ENCODE measurements around the gene ATL3. TPM values are rescaled to one million over a fixed set of nuclear protein-coding genes. Genes with fewer than 3 reads are reported as not detected.

The ATL3 gene
- total RNA-seq, 3 donors from 2014 or later (not counting 1 experiment from before 2014, with no cell fraction given): 35.7 to 46.8 (median 41.6) TPM

GRCh38 chr11:63666874-63667273 lies 4.3 kb downstream of the ATL3 start:
- H3K27me3 ChIP-seq (ENCODE audit: control insufficient read depth, insufficient read depth, low read length): no peaks in the 10 kb centered on the region
- H3K4me3 Mint-ChIP-seq: no peak overlapping the region
- no peaks in the 10 kb centered on the region for H3K9me3 ChIP-seq (ENCODE audit: control insufficient read depth, insufficient read depth, low read length)
- intact Hi-C loops (cut with micrococcal nuclease): no loop called here
- H3K4me3 ChIP-seq (ENCODE audit: low read length): no peak overlapping the region
- DNase-seq (no peak), ATAC-seq (no peak)
- H3K9me3 Mint-ChIP-seq: no peaks in the 10 kb centered on the region
- H3K36me3 Mint-ChIP-seq: no peaks in the 10 kb centered on the region
- no peaks in the 10 kb centered on the region for H3K36me3 ChIP-seq (ENCODE audit: control insufficient read depth, insufficient read depth, low read length)
- no peaks in the 10 kb centered on the region for H3K27me3 Mint-ChIP-seq (ENCODE audit: low read depth in 2 of 2)
- no peak overlapping the region for H3K27ac Mint-ChIP-seq
- no peak overlapping the region for H3K27ac ChIP-seq (ENCODE audit: low read length)
- WGBS (ENCODE audit: insufficient coverage): 95% methylated on average over 3 of the region's 4 CpGs
- H3K4me1 ChIP-seq (ENCODE audit: control insufficient read depth, insufficient read depth, low read length): peaks cover 6% of the 10 kb centered on the region
- TF ChIP-seq CTCF (IDR thresholded peaks at IDR 0.05): no peak
- H3K4me1 Mint-ChIP-seq: peaks cover 24% of the 10 kb centered on the region in 2 donors

DNA sequence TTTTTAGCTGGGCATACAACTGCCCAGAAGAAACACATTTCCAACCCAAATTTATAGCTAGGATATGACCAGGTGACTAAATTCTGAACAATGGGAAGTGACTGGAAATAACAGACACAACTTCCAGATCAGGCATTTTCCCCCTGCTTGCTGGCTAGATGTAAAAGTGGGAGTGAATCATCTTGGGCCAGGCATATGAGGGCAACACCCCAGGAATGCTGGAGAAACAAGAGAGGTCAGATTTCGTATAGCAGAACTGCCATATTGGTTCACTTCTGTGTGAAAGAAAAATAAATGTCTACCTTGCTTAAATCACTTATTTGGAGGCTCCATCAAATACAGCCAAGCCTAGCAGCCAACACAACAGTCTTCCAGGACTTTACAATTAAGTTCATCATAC lies 7.4 kb downstream of the ATL3 start:
- WGBS (ENCODE audit: insufficient coverage): 0% methylated on average over 1 of the region's 1 CpG
- no peak overlapping the region for H3K4me3 Mint-ChIP-seq
- H3K9me3 ChIP-seq (ENCODE audit: control insufficient read depth, insufficient read depth, low read length): no peaks in the 10 kb centered on the region
- no peaks in the 10 kb centered on the region for H3K36me3 ChIP-seq (ENCODE audit: control insufficient read depth, insufficient read depth, low read length)
- H3K36me3 Mint-ChIP-seq: no peaks in the 10 kb centered on the region
- H3K27ac ChIP-seq (ENCODE audit: low read length): no peak overlapping the region
- H3K4me1 ChIP-seq (ENCODE audit: control insufficient read depth, insufficient read depth, low read length): peaks cover 17% of the 10 kb centered on the region
- H3K9me3 Mint-ChIP-seq: no peaks in the 10 kb centered on the region
- no peak for TF ChIP-seq CTCF (IDR thresholded peaks at IDR 0.05)
- H3K27me3 Mint-ChIP-seq (ENCODE audit: low read depth in 2 of 2): no peaks in the 10 kb centered on the region
- DNase-seq: no peak
- H3K4me1 Mint-ChIP-seq: peaks cover 25 to 32% of the 10 kb centered on the region in 2 donors
- intact Hi-C loops (cut with micrococcal nuclease): no loop called here
- no peaks in the 10 kb centered on the region for H3K27me3 ChIP-seq (ENCODE audit: control insufficient read depth, insufficient read depth, low read length)
- ATAC-seq: no peak
- no peak overlapping the region for H3K27ac Mint-ChIP-seq
- H3K4me3 ChIP-seq (ENCODE audit: low read length): no peak overlapping the region

DNA sequence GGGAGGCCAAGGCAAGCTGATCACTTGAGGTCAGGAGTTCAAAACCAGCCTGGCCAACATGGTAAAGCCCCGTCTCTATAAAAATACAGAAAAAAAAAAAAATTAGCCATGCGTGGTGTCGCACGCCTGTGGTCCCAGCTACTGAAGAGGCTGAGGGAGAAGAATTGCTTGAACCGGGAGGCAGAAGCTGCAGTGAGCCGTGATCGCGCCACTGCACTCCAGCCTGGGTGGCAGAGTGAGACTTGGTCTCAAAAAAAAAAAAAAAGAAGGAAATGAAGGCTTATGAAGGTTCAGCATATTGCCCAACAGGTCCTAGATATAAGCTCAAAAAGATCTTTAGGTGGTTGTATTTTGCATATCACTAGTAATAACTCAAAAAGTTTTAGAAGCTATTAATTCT lies 10.2 kb downstream of the ATL3 start:
- Mint-ChIP-seq H3K27ac (peak overlapping the region in 1 of 2 donors; percentile 38), H3K9me3 (no peaks in the 10 kb centered on the region), H3K27me3 (ENCODE audit: low read depth in 2 of 2) (no peaks in the 10 kb centered on the region), H3K4me3 (no peak overlapping the region), H3K4me1 (peaks cover 18 to 28% of the 10 kb centered on the region in 2 donors), H3K36me3 (peaks cover 6% of the 10 kb centered on the region)
- TF ChIP-seq CTCF (IDR thresholded peaks at IDR 0.05): no peak
- DNase-seq (no peak), ATAC-seq (no peak)
- Histone ChIP-seq H3K27ac (ENCODE audit: low read length) (no peak overlapping the region), H3K4me3 (ENCODE audit: low read length) (no peak overlapping the region), H3K9me3 (ENCODE audit: control insufficient read depth, insufficient read depth, low read length) (no peaks in the 10 kb centered on the region), H3K36me3 (ENCODE audit: control insufficient read depth, insufficient read depth, low read length) (peaks cover 3% of the 10 kb centered on the region), H3K4me1 (ENCODE audit: control insufficient read depth, insufficient read depth, low read length) (peaks cover 17% of the 10 kb centered on the region), H3K27me3 (ENCODE audit: control insufficient read depth, insufficient read depth, low read length) (no peaks in the 10 kb centered on the region)
- intact Hi-C loops (cut with micrococcal nuclease): no loop called here
- WGBS (ENCODE audit: insufficient coverage): 80% methylated on average over 8 of the region's 8 CpGs

DNA sequence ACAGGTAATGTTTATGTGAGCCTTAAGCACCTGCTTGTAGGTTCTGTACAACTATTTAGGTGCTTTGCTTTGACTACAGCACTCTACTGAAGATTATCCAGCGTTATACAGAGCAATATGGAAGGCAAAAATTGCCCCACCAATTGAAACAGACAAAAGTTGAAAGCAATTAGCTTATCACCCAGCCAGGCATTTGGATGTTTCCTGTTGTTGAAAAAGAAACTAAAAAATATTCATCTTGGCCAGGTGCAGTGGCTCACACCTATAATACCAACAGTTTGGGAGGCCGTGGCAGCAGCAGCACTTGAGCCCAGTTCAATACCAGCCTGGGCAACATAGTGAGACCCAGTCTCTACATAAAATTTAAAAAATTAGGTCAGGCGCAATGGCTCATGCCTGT lies 18.5 kb downstream of the ATL3 start:
- H3K27me3 Mint-ChIP-seq (ENCODE audit: low read depth in 2 of 2): no peaks in the 10 kb centered on the region
- peaks cover 6 to 11% of the 10 kb centered on the region in 2 donors for H3K4me1 Mint-ChIP-seq
- DNase-seq (no peak), ATAC-seq (no peak)
- H3K36me3 ChIP-seq (ENCODE audit: control insufficient read depth, insufficient read depth, low read length): peaks cover 37% of the 10 kb centered on the region
- no peaks in the 10 kb centered on the region for H3K9me3 ChIP-seq (ENCODE audit: control insufficient read depth, insufficient read depth, low read length)
- H3K27ac Mint-ChIP-seq: no peak overlapping the region
- no peaks in the 10 kb centered on the region for H3K27me3 ChIP-seq (ENCODE audit: control insufficient read depth, insufficient read depth, low read length)
- no peak overlapping the region for H3K4me3 Mint-ChIP-seq
- H3K9me3 Mint-ChIP-seq: no peaks in the 10 kb centered on the region
- 72% methylated on average over 3 of the region's 3 CpGs for WGBS (ENCODE audit: insufficient coverage)
- no peak overlapping the region for H3K4me3 ChIP-seq (ENCODE audit: low read length)
- intact Hi-C loops (cut with micrococcal nuclease): no loop called here
- peaks cover 6% of the 10 kb centered on the region for H3K36me3 Mint-ChIP-seq
- no peak overlapping the region for H3K27ac ChIP-seq (ENCODE audit: low read length)
- TF ChIP-seq CTCF (IDR thresholded peaks at IDR 0.05): no peak
- H3K4me1 ChIP-seq (ENCODE audit: control insufficient read depth, insufficient read depth, low read length): no peaks in the 10 kb centered on the region

Measured in natural killer cell (primary cell).